Esophagus muscularis mucosa (tissue), 4 donors: ENCODE results near the gene TBC1D22A. TPM values are rescaled to one million over a fixed set of nuclear protein-coding genes. Genes with fewer than 3 reads are reported as not detected.

ENCODE experiments used
- DNase-seq: peaks from one replicate; pipeline ENCODE4 v3.0.0-alpha.2; 2017; ENCODE audit errors: extremely low spot score
- H3K27ac ChIP-seq, 4 donors: fragments of 200-600 bp; sonication (generic); replicated peaks in 1 of 4; 1 replicate in 3 of 4; 2 replicates in 1 of 4; pipeline ENCODE4 v1.5.1; 2016 to 2019; ENCODE audit warnings: mild to moderate bottlenecking in 1 of 4
- H3K27me3 ChIP-seq, 4 donors: fragments of 200-600 bp; sonication (generic); one replicate each; pipeline versions ENCODE4 v1.5.1 to v1.6.0; 2016 to 2019
- H3K36me3 ChIP-seq, 4 donors: fragments of 200-600 bp; sonication (generic); one replicate each; pipeline ENCODE4 v1.5.1; 2016 to 2019
- H3K4me1 ChIP-seq, 4 donors: fragments of 200-600 bp; sonication (generic); one replicate each; pipeline ENCODE4 v1.5.1; 2016 to 2019
- H3K4me3 ChIP-seq, 4 donors: fragments of 200-600 bp; sonication (generic); 1 replicate in 2 of 4; 2 replicates in 2 of 4; pipeline ENCODE4 v1.5.1; 2016 to 2019; ENCODE audit warnings: mild to moderate bottlenecking in 4 of 4, moderate library complexity in 1 of 4
- H3K9me3 ChIP-seq, 4 donors: fragments of 200-600 bp; sonication (generic); 1 replicate in 3 of 4; 2 replicates in 1 of 4; pipeline ENCODE4 v1.5.1; 2016 to 2019
- CTCF ChIP-seq, 3 experiments: fragments of 200-600 bp in 2 of 3; fragments of 450-650 bp in 1 of 3; sonication (generic) in 2 of 3; IDR thresholded peaks; one replicate each; pipeline ENCODE4 v1.5.1; 2017 to 2019; ENCODE audit warnings: antibody characterized with exemption in 3 of 3, mild to moderate bottlenecking in 2 of 3, moderate library complexity in 1 of 3
- EP300 ChIP-seq: sonication (generic); formaldehyde crosslinking; IDR thresholded peaks from one replicate; pipeline ENCODE4 v1.6.1; 2017; ENCODE audit warnings: antibody characterized with exemption
- POLR2A ChIP-seq: fragments of 450-650 bp; IDR thresholded peaks from one replicate; pipeline ENCODE4 v1.6.1; 2017; ENCODE audit warnings: antibody characterized with exemption, moderate library complexity, mild to moderate bottlenecking, low read depth
- POLR2AphosphoS5 ChIP-seq, 2 donors: sonication (generic); formaldehyde crosslinking; IDR thresholded peaks; one replicate each; pipeline ENCODE4 v1.6.1; 2017; ENCODE audit warnings: antibody characterized with exemption in 2 of 2
- WGBS: methylation state at CpG from one replicate; pipeline ENCODE4 v1.1.5; 2018; 5-methylcytosine and 5-hydroxymethylcytosine counted together
- intact Hi-C: fragments of 100-400 bp; cut with DNase I; formaldehyde crosslinking; loops from one replicate; pipeline ENCODE4 v1.15.1; 2023
- total RNA-seq, 4 donors: library from RNA; depleted of rRNA; stranded (reverse); fragments of >200 nt; gene quantifications; one replicate each; pipeline versions ENCODE4 v1.1.0 to v1.2.1, GENCODE V29; 2016

Gene TBC1D22A
- total RNA-seq, 4 donors from 2014 or later = 15.2 to 20.7 (median 18.8) TPM

- Histone ChIP-seq H3K27me3 (no peaks in the 10 kb centered on the region), H3K27ac (no peak overlapping the region), H3K9me3 (no peaks in the 10 kb centered on the region), H3K4me3 (no peak overlapping the region), H3K36me3 (peaks cover 0 to 9% (median 2%) of the 10 kb centered on the region in 4 donors), H3K4me1 (no peaks in the 10 kb centered on the region)
- intact Hi-C loops = no loop called here
- TF ChIP-seq POLR2AphosphoS5 (IDR thresholded peaks at IDR 0.05) (no peak), POLR2A (no peak), EP300 (no peak), CTCF (IDR thresholded peaks at IDR 0.05) (no peak)
- 97% methylated on average over 15 of the region's 22 CpGs for WGBS
- DNase-seq = no peak
These were observed 254.2 kb downstream of the TBC1D22A start for GRCh38 chr22:47016631-47017030.

GRCh38 chr22:47017245-47017644, 254.8 kb downstream of the TBC1D22A start:
- 99% methylated on average over 6 of the region's 13 CpGs for WGBS
- TF ChIP-seq EP300 = no peak
- no peak for TF ChIP-seq POLR2AphosphoS5 (IDR thresholded peaks at IDR 0.05)
- TF ChIP-seq POLR2A = no peak
- no peak for TF ChIP-seq CTCF (IDR thresholded peaks at IDR 0.05)
- DNase-seq = no peak
- H3K27ac ChIP-seq = no peak overlapping the region
- no peaks in the 10 kb centered on the region for H3K4me1 ChIP-seq
- no peak overlapping the region for H3K4me3 ChIP-seq
- intact Hi-C loops = no loop called here
- no peaks in the 10 kb centered on the region for H3K27me3 ChIP-seq
- H3K9me3 ChIP-seq = no peaks in the 10 kb centered on the region
- peaks cover 0 to 9% (median 2%) of the 10 kb centered on the region in 4 donors for H3K36me3 ChIP-seq

- Histone ChIP-seq H3K4me1 (no peaks in the 10 kb centered on the region), H3K4me3 (no peak overlapping the region), H3K9me3 (no peaks in the 10 kb centered on the region), H3K27me3 (no peaks in the 10 kb centered on the region), H3K36me3 (peaks cover 0 to 9% (median 2%) of the 10 kb centered on the region in 4 donors), H3K27ac (no peak overlapping the region)
- DNase-seq = no peak
- intact Hi-C loops = no loop called here
- TF ChIP-seq CTCF (IDR thresholded peaks at IDR 0.05) (no peak), POLR2A (no peak), POLR2AphosphoS5 (IDR thresholded peaks at IDR 0.05) (no peak), EP300 (no peak)
- WGBS = 96% methylated on average over 23 of the region's 32 CpGs
These were observed 255.8 kb downstream of the TBC1D22A start for GRCh38 chr22:47018010-47018910.

GRCh38 chr22:47019012-47019790, 256.8 kb downstream of the TBC1D22A start:
- Histone ChIP-seq H3K27ac (no peak overlapping the region), H3K9me3 (no peaks in the 10 kb centered on the region), H3K27me3 (no peaks in the 10 kb centered on the region), H3K4me3 (no peak overlapping the region), H3K4me1 (no peaks in the 10 kb centered on the region), H3K36me3 (peaks cover 0 to 9% (median 5%) of the 10 kb centered on the region in 4 donors)
- intact Hi-C loops = no loop called here
- DNase-seq = no peak
- WGBS = 83% methylated on average over 18 of the region's 22 CpGs
- TF ChIP-seq CTCF (IDR thresholded peaks at IDR 0.05) = no peak
- TF ChIP-seq POLR2AphosphoS5 (IDR thresholded peaks at IDR 0.05) = no peak
- no peak for TF ChIP-seq EP300
- no peak for TF ChIP-seq POLR2A
